Activated gamma-delta T cell (primary cell): ENCODE measurements around the gene ZC3H13.

Experiments used
- DNase-seq: peaks from one replicate; lab custom pipeline; 2025; lab: John Stamatoyannopoulos, UW

The ZC3H13 gene

GRCh38 chr13:45934283-45934682, 118.3 kb downstream of the ZC3H13 start:
- no peak for DNase-seq

- no peak for DNase-seq
Measured at GRCh38 chr13:45933203-45933908, 119.2 kb downstream of the ZC3H13 start.

DNA sequence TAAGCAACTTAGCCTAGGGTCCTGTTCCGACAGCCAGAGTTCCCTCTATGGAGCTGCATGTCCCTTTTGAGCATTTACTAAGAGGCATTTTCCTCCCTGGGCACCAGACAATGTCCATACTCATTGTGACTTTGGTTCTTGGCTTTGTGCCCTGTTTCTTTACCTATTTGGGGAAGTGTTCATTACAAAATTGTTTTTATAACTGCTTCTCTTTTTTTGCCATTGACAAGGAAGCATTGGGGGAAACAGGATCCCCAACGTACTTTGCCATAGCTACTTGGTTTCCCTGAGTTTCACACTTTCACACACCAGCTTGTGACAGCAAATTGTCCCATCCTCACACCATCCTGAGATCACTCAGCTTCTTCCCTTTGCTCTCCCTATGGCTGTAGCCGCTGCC, 119.9 kb downstream of the ZC3H13 start:
- no peak for DNase-seq

GRCh38 chr13:45932172-45932571, 120.4 kb downstream of the ZC3H13 start:
- DNase-seq: no peak

DNA sequence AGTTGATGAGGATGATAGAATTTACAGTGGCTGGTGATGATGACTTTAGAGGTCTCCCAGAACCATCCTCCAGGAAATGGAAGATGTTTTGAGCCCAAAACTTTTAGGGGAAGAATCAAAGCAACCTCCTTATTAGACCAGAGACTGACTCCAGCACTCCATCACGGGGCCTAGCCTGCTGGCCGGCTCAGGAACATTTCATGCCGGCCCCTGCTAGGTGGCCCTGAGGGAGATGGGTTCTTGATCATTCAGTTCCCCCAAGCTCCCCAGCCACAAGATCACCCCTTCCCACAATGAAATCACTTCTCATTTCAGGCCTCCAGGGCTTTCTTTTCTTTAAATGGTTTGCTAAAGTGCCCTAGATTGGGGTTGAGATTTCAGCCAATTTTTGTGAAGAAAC, 121.3 kb downstream of the ZC3H13 start:
- no peak for DNase-seq

- no peak for DNase-seq
Measured at GRCh38 chr13:45930177-45930576, 122.4 kb downstream of the ZC3H13 start.

GRCh38 chr13:45928843-45929242, 123.7 kb downstream of the ZC3H13 start:
- no peak for DNase-seq

GRCh38 chr13:45928176-45928575, 124.4 kb downstream of the ZC3H13 start:
- DNase-seq: no peak

- DNase-seq: no peak
Measured at GRCh38 chr13:45926741-45927140, 125.8 kb downstream of the ZC3H13 start.

DNA sequence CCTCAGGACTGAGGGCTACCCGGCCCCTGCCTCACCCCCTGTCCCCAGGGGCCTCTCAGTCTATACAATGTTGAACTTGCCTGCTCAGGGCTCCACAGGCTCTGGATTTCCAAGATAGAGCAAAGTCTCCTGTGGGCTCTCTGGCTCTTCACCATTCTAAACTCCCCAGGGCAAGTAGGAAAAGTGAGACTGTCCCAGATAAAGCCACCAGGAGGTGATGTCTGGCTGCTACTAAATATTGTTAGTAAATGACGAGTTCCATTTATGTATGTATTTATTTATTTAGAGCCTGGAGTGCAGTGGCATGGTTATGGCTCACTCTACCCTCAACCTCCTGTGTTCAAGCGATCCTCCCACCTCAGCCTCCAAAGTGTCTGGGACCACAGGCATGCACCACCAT, 127.4 kb downstream of the ZC3H13 start:
- no peak for DNase-seq

GRCh38 chr13:45921162-45921736, 131.3 kb downstream of the ZC3H13 start:
- DNase-seq: no peak

DNA sequence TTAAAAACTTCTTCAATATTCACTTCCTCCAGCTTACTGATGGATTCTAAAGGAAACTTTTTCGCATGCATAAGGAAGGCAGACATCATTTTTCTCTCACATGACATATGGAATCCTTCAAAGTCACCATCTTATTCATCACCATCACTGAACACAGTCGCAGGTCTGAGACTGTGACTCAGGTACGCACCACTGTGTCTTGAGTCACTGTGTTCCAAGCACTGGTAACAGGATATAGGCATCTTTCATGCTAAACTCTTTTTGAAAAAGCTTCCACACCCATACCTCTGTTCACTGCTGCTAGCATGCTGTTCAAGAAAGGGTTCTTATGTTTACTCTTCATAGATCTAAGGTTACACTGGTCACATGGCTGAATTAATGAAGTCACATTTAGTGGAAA, 133.9 kb downstream of the ZC3H13 start:
- no peak for DNase-seq

DNA sequence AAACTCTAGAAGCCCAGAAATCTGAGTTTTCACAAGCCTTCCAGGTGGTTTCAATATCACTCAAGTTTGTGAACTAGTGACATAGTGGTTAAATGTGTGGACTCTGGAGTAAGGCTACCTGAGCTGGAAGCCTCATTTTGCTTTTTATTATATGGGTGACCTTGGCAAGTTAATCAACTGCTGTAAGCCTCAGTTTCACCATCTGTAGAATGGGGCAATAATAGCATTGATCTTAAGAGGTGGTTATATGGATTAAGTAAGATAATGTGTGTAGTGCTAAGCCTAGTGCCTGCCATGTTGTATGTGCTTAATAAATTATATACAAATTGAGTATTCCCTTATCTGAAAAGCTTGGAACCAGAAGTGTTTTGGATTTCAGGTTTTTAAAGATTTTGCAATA, 135.5 kb downstream of the ZC3H13 start:
- DNase-seq: no peak

DNA sequence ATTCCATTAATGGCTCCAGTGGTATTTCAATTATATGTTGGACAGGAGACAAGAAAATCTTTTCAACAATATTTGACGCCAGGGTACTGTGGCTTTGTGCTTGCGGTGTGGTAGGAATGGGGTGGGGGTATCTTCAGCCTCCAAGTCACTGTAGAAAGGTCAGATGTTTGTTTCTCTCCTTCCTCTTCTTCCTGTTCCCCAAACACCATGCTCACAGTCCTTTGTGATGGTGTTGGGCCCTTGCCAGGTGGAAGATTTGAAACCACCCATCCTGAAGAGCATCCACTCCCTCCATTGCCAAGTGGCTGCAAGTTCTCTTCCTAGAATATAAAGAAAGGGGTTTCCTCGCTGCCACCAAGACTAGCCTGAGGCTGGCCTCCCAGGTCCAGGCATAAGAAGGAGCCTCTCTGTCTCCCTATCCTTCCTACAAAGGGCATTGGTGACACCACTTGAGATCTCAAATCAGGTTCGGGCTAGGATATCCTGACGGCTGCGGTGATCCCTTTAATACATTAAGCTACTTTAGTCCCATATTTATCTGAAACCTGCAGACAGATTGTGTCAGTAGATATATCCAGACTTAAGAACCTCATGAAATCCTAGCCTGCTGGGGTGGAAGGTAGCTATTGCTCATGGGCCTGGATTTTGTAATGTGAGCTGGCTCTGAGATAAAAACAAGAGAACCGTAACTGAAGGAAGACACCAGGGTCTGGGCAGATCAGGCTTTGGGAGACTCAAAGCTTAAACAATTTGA, 136.7 kb downstream of the ZC3H13 start:
- DNase-seq: no peak

DNA sequence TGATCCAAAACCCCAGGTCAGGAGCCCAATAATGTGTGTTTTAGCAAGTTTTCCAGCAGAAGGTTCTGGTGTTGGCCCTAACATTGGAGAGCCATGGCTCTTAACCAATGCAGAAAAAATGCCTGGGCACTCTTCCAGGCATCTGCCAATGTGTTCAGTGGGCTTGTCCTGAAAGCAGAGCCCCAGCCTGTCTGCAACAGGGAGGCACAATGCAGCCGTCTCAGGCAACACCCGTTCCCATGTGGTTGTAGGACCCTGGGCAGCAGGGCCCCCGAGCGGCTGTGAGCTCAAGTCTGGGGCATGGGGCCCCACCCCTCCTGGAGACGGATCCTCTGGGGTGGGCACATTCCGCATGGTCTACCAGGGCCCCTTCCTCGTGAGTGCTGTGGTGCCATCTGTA, 142.9 kb downstream of the ZC3H13 start:
- no peak for DNase-seq

GRCh38 chr13:45909089-45909488, 143.5 kb downstream of the ZC3H13 start:
- no peak for DNase-seq

GRCh38 chr13:45907503-45907902, 145.0 kb downstream of the ZC3H13 start:
- DNase-seq: no peak
